Neural crest cell (in vitro differentiated cells): ENCODE results near the gene SDHA. TPM values are rescaled to one million over a fixed set of nuclear protein-coding genes. Genes with fewer than 3 reads are reported as not detected.

ENCODE experiments used
- DNase-seq: peaks from one replicate; pipeline ENCODE4 v3.0.0; 2021; ENCODE audit warnings: low read depth, mixed read lengths, low spot score
- H3K27ac Mint-ChIP-seq: one replicate; pipeline ENCODE4 v1.8.0; 2021; ENCODE audit warnings: mild to moderate bottlenecking, mixed read lengths; ENCODE audit not compliant: unreplicated experiment
- H3K27me3 Mint-ChIP-seq: 2 replicates; pipeline ENCODE4 v1.8.0; 2021; ENCODE audit warnings: low read depth, mild to moderate bottlenecking, mixed read lengths
- H3K36me3 Mint-ChIP-seq: 2 replicates; pipeline ENCODE4 v1.8.0; 2021; ENCODE audit warnings: low read depth, mild to moderate bottlenecking, mixed read lengths
- H3K4me1 Mint-ChIP-seq: 2 replicates; pipeline ENCODE4 v1.8.0; 2021; ENCODE audit warnings: mixed read lengths
- H3K4me3 Mint-ChIP-seq: one replicate; pipeline ENCODE4 v1.8.0; 2021; ENCODE audit warnings: mild to moderate bottlenecking, mixed read lengths
- H3K9me3 Mint-ChIP-seq: 2 replicates; pipeline ENCODE4 v1.8.0; 2021; ENCODE audit warnings: mixed read lengths
- total RNA-seq: library from RNA; stranded (reverse); gene quantifications from 2 replicates; pipeline ENCODE4 v1.2.1, GENCODE V29; 2021
- TF ChIP-seq, protein P1 (sequence below): fragments of 200-600 bp; sonication (generic); conservative IDR thresholded peaks from 2 replicates; pipeline ENCODE4 v1.5.0; 2021; ENCODE audit warnings: antibody characterized with exemption, mild to moderate bottlenecking

SDHA gene
- total RNA-seq, 1 donor from 2014 or later: 106 TPM

DNA sequence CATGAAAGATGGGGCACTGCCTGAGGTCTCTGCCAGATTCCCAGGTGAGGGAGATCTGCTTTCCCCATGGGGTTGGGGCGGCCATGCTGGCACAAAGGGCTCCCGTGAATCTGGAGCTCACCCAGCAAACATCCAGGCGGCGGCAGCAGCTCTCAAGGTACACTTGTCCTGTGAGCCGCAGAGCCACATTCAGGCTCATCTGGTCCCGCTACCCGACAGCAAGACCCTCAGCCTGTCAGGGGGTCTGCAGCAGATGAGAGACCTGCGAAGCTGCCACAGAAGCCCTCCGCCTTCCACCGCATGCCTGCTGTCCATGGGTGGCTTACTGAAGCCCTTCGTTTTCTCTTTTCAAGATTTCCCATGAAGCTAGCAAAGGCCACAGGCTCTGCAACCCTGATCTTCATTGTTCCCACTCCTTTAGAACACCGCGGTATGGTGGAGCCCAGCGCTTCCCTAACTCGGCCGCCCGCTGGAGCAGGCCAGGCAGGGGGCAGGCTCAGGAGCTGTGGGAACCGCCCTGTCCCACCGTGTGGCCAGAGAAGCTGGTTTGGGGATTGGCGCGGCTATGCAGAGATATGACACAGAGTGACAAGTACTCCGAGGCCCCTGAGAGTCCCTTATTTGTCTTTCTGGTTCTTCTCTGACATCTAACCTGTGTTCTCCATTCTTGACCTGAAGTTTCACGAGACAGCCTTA is 18.0 kb upstream of the SDHA start:
- TF ChIP-seq, protein P1, sequence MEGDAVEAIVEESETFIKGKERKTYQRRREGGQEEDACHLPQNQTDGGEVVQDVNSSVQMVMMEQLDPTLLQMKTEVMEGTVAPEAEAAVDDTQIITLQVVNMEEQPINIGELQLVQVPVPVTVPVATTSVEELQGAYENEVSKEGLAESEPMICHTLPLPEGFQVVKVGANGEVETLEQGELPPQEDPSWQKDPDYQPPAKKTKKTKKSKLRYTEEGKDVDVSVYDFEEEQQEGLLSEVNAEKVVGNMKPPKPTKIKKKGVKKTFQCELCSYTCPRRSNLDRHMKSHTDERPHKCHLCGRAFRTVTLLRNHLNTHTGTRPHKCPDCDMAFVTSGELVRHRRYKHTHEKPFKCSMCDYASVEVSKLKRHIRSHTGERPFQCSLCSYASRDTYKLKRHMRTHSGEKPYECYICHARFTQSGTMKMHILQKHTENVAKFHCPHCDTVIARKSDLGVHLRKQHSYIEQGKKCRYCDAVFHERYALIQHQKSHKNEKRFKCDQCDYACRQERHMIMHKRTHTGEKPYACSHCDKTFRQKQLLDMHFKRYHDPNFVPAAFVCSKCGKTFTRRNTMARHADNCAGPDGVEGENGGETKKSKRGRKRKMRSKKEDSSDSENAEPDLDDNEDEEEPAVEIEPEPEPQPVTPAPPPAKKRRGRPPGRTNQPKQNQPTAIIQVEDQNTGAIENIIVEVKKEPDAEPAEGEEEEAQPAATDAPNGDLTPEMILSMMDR: no peak
- H3K9me3 Mint-ChIP-seq: no peaks in the 10 kb centered on the region
- H3K27me3 Mint-ChIP-seq: no peaks in the 10 kb centered on the region
- DNase-seq: no peak
- H3K4me3 Mint-ChIP-seq: no peak overlapping the region
- H3K4me1 Mint-ChIP-seq: peaks cover 9% of the 10 kb centered on the region
- H3K27ac Mint-ChIP-seq: no peak overlapping the region
- peaks cover 2% of the 10 kb centered on the region for H3K36me3 Mint-ChIP-seq

DNA sequence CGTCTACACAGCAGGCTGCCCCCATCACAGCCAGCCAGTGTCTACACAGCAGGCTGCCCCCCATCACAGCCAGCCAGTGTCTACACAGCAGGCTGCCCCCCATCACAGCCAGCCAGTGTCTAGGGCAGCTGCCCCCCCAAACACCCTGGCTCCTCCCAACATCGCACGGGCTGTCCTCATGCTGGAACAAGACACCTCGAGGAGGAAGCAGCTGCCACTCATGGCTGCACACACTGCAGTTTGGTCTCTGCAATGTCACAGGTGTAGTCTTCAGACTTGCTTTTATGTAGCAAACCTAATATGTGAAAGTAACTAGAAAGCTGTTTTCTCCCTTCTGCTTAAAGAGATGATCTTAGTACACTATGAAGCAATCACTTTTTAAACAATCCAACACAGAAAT is 17.1 kb upstream of the SDHA start:
- H3K9me3 Mint-ChIP-seq: no peaks in the 10 kb centered on the region
- TF ChIP-seq, protein P1: no peak
- peaks cover 9% of the 10 kb centered on the region for H3K4me1 Mint-ChIP-seq
- no peak for DNase-seq
- no peak overlapping the region for H3K4me3 Mint-ChIP-seq
- H3K27me3 Mint-ChIP-seq: no peaks in the 10 kb centered on the region
- H3K27ac Mint-ChIP-seq: no peak overlapping the region
- peaks cover 2% of the 10 kb centered on the region for H3K36me3 Mint-ChIP-seq

DNA sequence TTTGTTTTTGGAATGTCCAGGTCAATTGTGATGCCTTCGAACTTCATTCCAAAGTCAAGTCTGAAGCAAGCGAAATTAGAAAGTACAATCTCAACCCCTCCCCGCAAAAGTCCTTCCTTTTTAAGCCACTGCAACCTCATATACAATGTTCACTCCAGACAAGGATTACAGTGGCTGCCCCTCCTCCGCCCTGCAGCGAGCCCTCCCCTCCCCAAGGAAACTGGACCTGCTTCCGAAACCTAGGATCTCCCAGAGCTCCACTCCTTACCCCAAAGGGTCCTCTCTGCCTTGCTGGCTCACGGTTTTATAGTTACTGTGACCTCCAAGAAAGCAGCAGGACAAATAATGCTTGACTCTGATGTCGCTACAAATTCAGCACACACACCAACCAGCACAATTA is 16.4 kb upstream of the SDHA start:
- DNase-seq: no peak
- H3K36me3 Mint-ChIP-seq: peaks cover 2% of the 10 kb centered on the region
- TF ChIP-seq, protein P1: no peak
- H3K4me1 Mint-ChIP-seq: peaks cover 9% of the 10 kb centered on the region
- no peaks in the 10 kb centered on the region for H3K9me3 Mint-ChIP-seq
- H3K27ac Mint-ChIP-seq: no peak overlapping the region
- no peak overlapping the region for H3K4me3 Mint-ChIP-seq
- H3K27me3 Mint-ChIP-seq: no peaks in the 10 kb centered on the region

DNA sequence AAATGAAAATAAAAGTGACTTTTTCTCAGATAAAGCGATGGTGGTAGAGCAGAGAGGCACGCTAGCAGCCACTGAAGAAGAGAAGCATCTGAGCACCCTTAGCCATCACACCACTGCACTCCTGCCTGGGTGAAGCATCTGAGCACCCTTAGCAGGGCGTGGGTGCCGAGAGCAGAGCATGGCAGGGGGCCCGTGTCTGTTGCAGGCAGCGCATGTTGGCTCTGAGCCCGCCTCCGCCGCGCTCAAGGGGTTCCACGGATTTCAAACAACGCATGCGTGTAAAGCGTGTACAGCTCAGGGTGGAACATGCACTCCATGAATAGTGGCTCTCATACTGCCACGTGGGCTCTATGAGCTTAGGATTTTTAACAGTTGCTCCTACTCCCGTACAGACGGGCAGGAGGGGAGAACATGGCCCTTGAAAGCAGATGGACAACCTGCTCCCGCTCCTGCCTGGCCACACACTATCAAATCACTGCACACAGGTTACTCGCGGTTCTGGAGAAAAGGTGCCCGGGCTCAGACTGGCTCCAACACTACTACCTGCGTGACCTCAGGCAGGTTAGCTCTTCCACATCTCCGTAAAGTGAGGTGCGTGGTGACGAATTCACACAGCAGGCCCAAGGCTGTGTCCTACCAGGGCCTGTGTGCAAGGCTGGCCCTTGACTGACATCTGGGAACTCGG is 14.7 kb upstream of the SDHA start:
- H3K4me3 Mint-ChIP-seq: no peak overlapping the region
- peaks cover 12% of the 10 kb centered on the region for H3K4me1 Mint-ChIP-seq
- H3K36me3 Mint-ChIP-seq: peaks cover 6% of the 10 kb centered on the region
- no peaks in the 10 kb centered on the region for H3K27me3 Mint-ChIP-seq
- no peaks in the 10 kb centered on the region for H3K9me3 Mint-ChIP-seq
- no peak overlapping the region for H3K27ac Mint-ChIP-seq
- DNase-seq: no peak
- TF ChIP-seq, protein P1: no peak

DNA sequence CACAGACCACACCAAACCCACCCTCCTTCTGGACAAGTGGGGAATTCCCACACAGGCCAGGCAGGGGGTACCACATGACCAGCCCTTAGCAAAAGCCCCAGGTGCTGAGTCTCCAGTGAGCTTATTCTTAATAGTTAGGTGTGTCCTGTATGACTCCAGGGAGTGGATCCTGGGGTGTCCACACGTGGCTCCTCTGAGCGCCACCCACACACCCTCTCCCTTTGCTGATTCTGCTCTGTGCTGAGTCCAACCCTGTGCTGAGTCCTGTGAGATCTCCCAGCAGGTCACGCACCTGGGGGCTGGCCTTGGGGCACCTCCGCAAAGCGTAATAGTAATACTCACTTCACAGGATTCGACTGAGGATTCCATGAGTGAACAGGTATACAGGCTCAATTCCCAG is 14.1 kb upstream of the SDHA start:
- Mint-ChIP-seq H3K27ac (no peak overlapping the region), H3K9me3 (no peaks in the 10 kb centered on the region)

More for the DNA sequence above, 14.1 kb upstream of the SDHA start:
- TF ChIP-seq, protein P1: no peak
- Mint-ChIP-seq H3K27me3 (no peaks in the 10 kb centered on the region), H3K36me3 (peaks cover 6% of the 10 kb centered on the region), H3K4me1 (peaks cover 12% of the 10 kb centered on the region), H3K4me3 (no peak overlapping the region)
- no peak for DNase-seq
